Hepatocyte (in vitro differentiated cells): Measurements from ENCODE around the gene LBHD2. TPM values are rescaled to one million over a fixed set of nuclear protein-coding genes. Genes with fewer than 3 reads are reported as not detected.

ENCODE experiments used
- DNase-seq: peaks from one replicate; pipeline ENCODE4 v3.0.0-alpha.2; 2016; ENCODE audit warnings: low spot score
- H2AFZ ChIP-seq: fragments of 200-600 bp; sonication (generic); 2 replicates; pipeline ENCODE4 v1.6.0; 2016; ENCODE audit warnings: antibody characterized with exemption, mild to moderate bottlenecking
- H3K27ac ChIP-seq: fragments of 200-600 bp; sonication (generic); 2 replicates; pipeline ENCODE4 v1.5.1; 2016; ENCODE audit warnings: mild to moderate bottlenecking
- H3K27me3 ChIP-seq: fragments of 200-600 bp; sonication (generic); 2 replicates; pipeline ENCODE4 v1.6.1; 2016
- H3K36me3 ChIP-seq: fragments of 200-600 bp; sonication (generic); replicated peaks from 2 replicates; pipeline ENCODE4 v1.5.1; 2016; ENCODE audit warnings: low read depth; ENCODE audit not compliant: insufficient read depth
- H3K4me1 ChIP-seq: fragments of 200-600 bp; sonication (generic); 2 replicates; pipeline ENCODE4 v1.5.1; 2016; ENCODE audit warnings: mild to moderate bottlenecking, moderate library complexity; ENCODE audit not compliant: insufficient read depth
- H3K4me2 ChIP-seq: fragments of 200-600 bp; sonication (generic); 2 replicates; pipeline ENCODE4 v1.6.0; 2016
- H3K4me3 ChIP-seq: fragments of 200-600 bp; sonication (generic); 2 replicates; pipeline ENCODE4 v1.5.1; 2016; ENCODE audit warnings: mild to moderate bottlenecking
- H3K79me2 ChIP-seq: fragments of 200-600 bp; sonication (generic); 2 replicates; pipeline ENCODE4 v1.6.0; 2017; ENCODE audit warnings: mild to moderate bottlenecking
- H3K9me2 ChIP-seq: fragments of 200-600 bp; sonication (generic); replicated peaks from 2 replicates; pipeline ENCODE4 v1.6.0; 2017; ENCODE audit warnings: mild to moderate bottlenecking; ENCODE audit not compliant: insufficient read depth
- H3K9me3 ChIP-seq: fragments of 200-600 bp; sonication (generic); 2 replicates; pipeline ENCODE4 v1.5.1; 2016; ENCODE audit warnings: low read depth, mild to moderate bottlenecking
- H4K20me1 ChIP-seq: fragments of 200-600 bp; sonication (generic); 2 replicates; pipeline ENCODE4 v1.6.0; 2016; ENCODE audit warnings: mild to moderate bottlenecking; ENCODE audit not compliant: insufficient read depth, poor library complexity, severe bottlenecking
- CTCF ChIP-seq: fragments of 200-600 bp; sonication (generic); IDR thresholded peaks from 2 replicates; pipeline ENCODE4 v1.5.1; 2016; ENCODE audit warnings: antibody characterized with exemption, mild to moderate bottlenecking; ENCODE audit not compliant: poor library complexity
- EZH2 ChIP-seq: fragments of 200-600 bp; sonication (generic); IDR thresholded peaks from 2 replicates; pipeline ENCODE4 v1.6.1; 2016; ENCODE audit warnings: antibody characterized with exemption, mild to moderate bottlenecking, borderline replicate concordance
- EZH2phosphoT487 ChIP-seq: fragments of 200-600 bp; sonication (generic); IDR thresholded peaks from one replicate; pipeline ENCODE4 v1.6.1; 2018; ENCODE audit warnings: antibody characterized with exemption, mild to moderate bottlenecking, low read depth, moderate library complexity; ENCODE audit not compliant: unreplicated experiment, severe bottlenecking
- WGBS: methylation state at CpG from one replicate; pipeline ENCODE4 v1.1.6; 2016; ENCODE audit warnings: low lambda C conversion rate; ENCODE audit errors: missing lambda C conversion rate; 5-methylcytosine and 5-hydroxymethylcytosine counted together
- polyA plus RNA-seq: library from polyadenylated mRNA; unstranded; fragments of >200 nt; fragmentation: Nextera tagmentation; extraction: Ambion mirVana; gene quantifications from 2 replicates; pipeline ENCODE4 v1.2.1, GENCODE V29; 2016
- total RNA-seq: library from RNA; depleted of rRNA; stranded (reverse); fragments of >200 nt; gene quantifications from 2 replicates; pipeline ENCODE4 v1.2.3, GENCODE V29; 2014

Gene LBHD2
- total and polyA plus RNA-seq, 2 experiments from 2014 or later: 0.21 TPM; not detected in 1

GRCh38 chr14:103050935-103051334 is 33.1 kb upstream of the LBHD2 start:
- Histone ChIP-seq H3K9me2 (no peaks in the 10 kb centered on the region), H3K27ac (no peak overlapping the region), H3K4me1 (peaks cover 15% of the 10 kb centered on the region), H3K27me3 (no peaks in the 10 kb centered on the region), H3K9me3 (no peaks in the 10 kb centered on the region), H2AFZ (no peak overlapping the region), H3K79me2 (peaks cover 97% of the 10 kb centered on the region), H3K4me2 (no peak overlapping the region), H3K4me3 (no peak overlapping the region), H4K20me1 (peaks cover 97% of the 10 kb centered on the region), H3K36me3 (no peaks in the 10 kb centered on the region)
- WGBS: 87% methylated on average over 5 of the region's 5 CpGs
- TF ChIP-seq EZH2 (no peak), CTCF (no peak), EZH2phosphoT487 (no peak)
- no peak for DNase-seq

- no peaks in the 10 kb centered on the region for H3K9me2 ChIP-seq
- H3K4me1 ChIP-seq: peaks cover 18% of the 10 kb centered on the region
- no peak overlapping the region for H2AFZ ChIP-seq
- no peaks in the 10 kb centered on the region for H3K27me3 ChIP-seq
- H3K36me3 ChIP-seq: no peaks in the 10 kb centered on the region
- no peak overlapping the region for H3K4me3 ChIP-seq
- H3K79me2 ChIP-seq: peaks cover 93% of the 10 kb centered on the region
- 94% methylated on average over 10 of the region's 10 CpGs for WGBS
- peaks cover 87% of the 10 kb centered on the region for H4K20me1 ChIP-seq
- no peak overlapping the region for H3K27ac ChIP-seq
- H3K4me2 ChIP-seq: no peak overlapping the region
- DNase-seq: no peak
- no peaks in the 10 kb centered on the region for H3K9me3 ChIP-seq
- TF ChIP-seq CTCF: no peak
- TF ChIP-seq EZH2phosphoT487: no peak
- no peak for TF ChIP-seq EZH2
Measured at GRCh38 chr14:103052407-103052806, 31.6 kb upstream of the LBHD2 start.

- no peaks in the 10 kb centered on the region for H3K27me3 ChIP-seq
- H3K4me3 ChIP-seq: no peak overlapping the region
- H4K20me1 ChIP-seq: peaks cover 56% of the 10 kb centered on the region
Measured at GRCh38 chr14:103055695-103056094, 28.3 kb upstream of the LBHD2 start.

More at GRCh38 chr14:103055695-103056094, 28.3 kb upstream of the LBHD2 start:
- Histone ChIP-seq H3K9me3 (no peaks in the 10 kb centered on the region), H3K4me2 (peak overlapping the region; percentile 89), H2AFZ (no peak overlapping the region), H3K4me1 (peaks cover 34% of the 10 kb centered on the region), H3K9me2 (no peaks in the 10 kb centered on the region), H3K27ac (peak overlapping the region; percentile 95), H3K36me3 (no peaks in the 10 kb centered on the region), H3K79me2 (peaks cover 82% of the 10 kb centered on the region)
- TF ChIP-seq EZH2 (no peak), CTCF (no peak), EZH2phosphoT487 (no peak)
- 70% methylated on average over 8 of the region's 8 CpGs for whole genome bisulfite sequencing
- DNase-seq: no peak
